IMR-90 (cell line): Measurements from ENCODE around the gene OXCT2. TPM values are rescaled to one million over a fixed set of nuclear protein-coding genes. Genes with fewer than 3 reads are reported as not detected.

Experiments
- ATAC-seq: fragments of 200-7000 bp; cut with Tn5 transposase; 2 replicates; pipeline ENCODE4 v1.9.1; 2020; ENCODE audit warnings: low read depth, mild to moderate bottlenecking, moderate library complexity
- BruUV-seq: library from RNA; stranded (reverse); fragments of 400-500 nt; replicated peaks from 2 replicates; lab custom pipeline; 2021; lab: Mats Ljungman, UMichigan
- CTCF ChIA-PET: fragments of 300-600 bp; formaldehyde crosslinking; extraction: SDS; loops from one replicate; lab custom pipeline; 2021; ENCODE audit warnings: antibody characterized with exemption; lab: Yijun Ruan, JAX
- POLR2A ChIA-PET: fragments of 300-600 bp; sonication (Branson Sonifier 250); formaldehyde crosslinking; loops from one replicate; lab custom pipeline; 2022; ENCODE audit warnings: antibody characterized with exemption; ENCODE audit not compliant: unreplicated experiment; lab: Charles Lee
- DNase-seq: peaks from one replicate; pipeline ENCODE4 v3.0.0; 2013
- H2AFZ ChIP-seq: replicated peaks from 2 replicates; pipeline ENCODE3; 2013; ENCODE audit warnings: low read length, mild to moderate bottlenecking; ENCODE audit not compliant: poor library complexity
- H2AK5ac ChIP-seq: 2 replicates; pipeline ENCODE4 v1.6.1; 2013; ENCODE audit warnings: low read depth, low read length, inconsistent platforms
- H2AK9ac ChIP-seq: replicated peaks from 2 replicates; pipeline ENCODE3; 2013; ENCODE audit warnings: mild to moderate bottlenecking, low read depth, low read length, moderate library complexity; ENCODE audit not compliant: poor library complexity
- H2BK120ac ChIP-seq: 2 replicates; pipeline ENCODE4 v1.6.1; 2013; ENCODE audit warnings: low read depth, low read length, inconsistent platforms
- H2BK15ac ChIP-seq: 3 replicates; pipeline ENCODE4 v1.6.1; 2013; ENCODE audit warnings: low read depth, low read length, inconsistent platforms
- H2BK20ac ChIP-seq: 2 replicates; pipeline ENCODE4 v1.6.1; 2013; ENCODE audit warnings: low read depth, mild to moderate bottlenecking, inconsistent platforms, low read length, moderate library complexity
- H2BK5ac ChIP-seq: 2 replicates; pipeline ENCODE4 v1.6.1; 2013; ENCODE audit warnings: mild to moderate bottlenecking, low read depth, low read length, inconsistent platforms; ENCODE audit not compliant: poor library complexity, severe bottlenecking
- H3K14ac ChIP-seq: replicated peaks from 2 replicates; pipeline ENCODE4 v1.6.1; 2013; ENCODE audit warnings: low read depth, low read length, inconsistent platforms
- H3K18ac ChIP-seq: 2 replicates; pipeline ENCODE4 v1.6.1; 2013; ENCODE audit warnings: low read depth, low read length, control low read depth
- H3K23ac ChIP-seq: 2 replicates; pipeline ENCODE4 v1.6.1; 2013; ENCODE audit warnings: low read depth, low read length, inconsistent platforms
- H3K27ac ChIP-seq: 2 replicates; pipeline ENCODE4 v1.5.1; 2013; ENCODE audit warnings: mild to moderate bottlenecking, control low read depth, low read length; ENCODE audit not compliant: insufficient read depth
- H3K27me3 ChIP-seq: 2 replicates; pipeline ENCODE4 v1.6.1; 2013; ENCODE audit warnings: low read length; ENCODE audit not compliant: control insufficient read depth, insufficient read depth
- H3K36me3 ChIP-seq: 2 replicates; pipeline ENCODE4 v1.6.1; 2013; ENCODE audit warnings: low read length, mixed read lengths; ENCODE audit not compliant: control insufficient read depth, insufficient read depth
- H3K4ac ChIP-seq: 2 replicates; pipeline ENCODE4 v1.6.1; 2013; ENCODE audit warnings: low read depth, low read length, inconsistent platforms
- H3K4me1 ChIP-seq: 2 replicates; pipeline ENCODE4 v1.6.1; 2013; ENCODE audit warnings: low read length, mixed read lengths; ENCODE audit not compliant: control insufficient read depth, insufficient read depth
- H3K4me2 ChIP-seq: 2 replicates; pipeline ENCODE4 v1.6.1; 2013; ENCODE audit warnings: low read depth, mild to moderate bottlenecking, control low read depth, low read length, moderate library complexity
- H3K4me3 ChIP-seq: 2 replicates; pipeline ENCODE4 v1.5.1; 2013; ENCODE audit warnings: low read depth, mild to moderate bottlenecking, control low read depth, low read length, moderate library complexity; ENCODE audit not compliant: insufficient read depth
- H3K56ac ChIP-seq: 2 replicates; pipeline ENCODE4 v1.6.1; 2013; ENCODE audit warnings: low read length, inconsistent platforms; ENCODE audit not compliant: insufficient read depth; ENCODE audit errors: extremely low read depth
- H3K79me1 ChIP-seq, 2 experiments: 2 replicates each; pipeline ENCODE4 v1.6.1; 2013; ENCODE audit warnings: low read length in 2 of 2, inconsistent platforms in 1 of 2, low read depth in 1 of 2
- H3K9ac ChIP-seq: 2 replicates; pipeline ENCODE4 v1.6.1; 2013; ENCODE audit warnings: low read depth, low read length, control low read depth
- H3K9me1 ChIP-seq: 2 replicates; pipeline ENCODE4 v1.6.1; 2013; ENCODE audit warnings: low read length, inconsistent platforms; ENCODE audit not compliant: insufficient read depth
- H3K9me3 ChIP-seq: 2 replicates; pipeline ENCODE4 v1.6.1; 2013; ENCODE audit warnings: low read length; ENCODE audit not compliant: control insufficient read depth, insufficient read depth
- H4K20me1 ChIP-seq: 2 replicates; pipeline ENCODE4 v1.6.1; 2013; ENCODE audit warnings: low read length, inconsistent platforms; ENCODE audit not compliant: insufficient read depth
- H4K5ac ChIP-seq: 2 replicates; pipeline ENCODE4 v1.6.1; 2013; ENCODE audit warnings: mild to moderate bottlenecking, low read depth, low read length, control low read depth
- H4K8ac ChIP-seq, 2 experiments: 2 replicates each; pipeline ENCODE4 v1.6.1; 2013; ENCODE audit warnings: low read depth in 2 of 2, low read length in 2 of 2, control low read depth in 1 of 2, inconsistent platforms in 1 of 2
- H4K91ac ChIP-seq: 2 replicates; pipeline ENCODE4 v1.6.1; 2013; ENCODE audit warnings: low read depth, low read length, inconsistent platforms; ENCODE audit not compliant: insufficient read depth
- CTCF ChIP-seq: conservative IDR thresholded peaks from 2 replicates; pipeline ENCODE4 v1.5.1; 2012; ENCODE audit warnings: mild to moderate bottlenecking, low read depth, low read length, improper control_type of control experiment
- ELK1 ChIP-seq: fragments of 150-350 bp; IDR thresholded peaks from 2 replicates; pipeline ENCODE4 v1.6.1; 2016; ENCODE audit warnings: low read depth, mild to moderate bottlenecking, low read length, moderate library complexity, borderline replicate concordance
- RAD21 ChIP-seq: IDR thresholded peaks from 2 replicates; pipeline ENCODE4 v1.6.1; 2012; ENCODE audit warnings: low read length, improper control_type of control experiment
- SMC3 ChIP-seq: fragments of 150-350 bp; IDR thresholded peaks from 2 replicates; pipeline ENCODE4 v1.6.1; 2016; ENCODE audit warnings: low read depth, mild to moderate bottlenecking, antibody characterized with exemption, low read length, moderate library complexity
- WGBS, 2 experiments: methylation state at CpG; one replicate each; pipeline versions ENCODE4 v1.1.5 to v1.1.7; 2013; ENCODE audit warnings: missing lambda C conversion rate in 2 of 2; ENCODE audit not compliant: insufficient read length in 1 of 2; ENCODE audit errors: extremely low coverage in 2 of 2; 5-methylcytosine and 5-hydroxymethylcytosine counted together
- dilution Hi-C: fragments of 300-500 bp; cut with HindIII; formaldehyde crosslinking; loops from one replicate; pipeline ENCODE4 v1.14.3; 2018; ENCODE audit warnings: low sequenced_read_pairs; ENCODE audit not compliant: unreplicated experiment
- in situ Hi-C: fragments of 300-500 bp; cut with MboI; formaldehyde crosslinking; loops from 3 replicates; pipeline ENCODE4 v1.14.3; 2019; ENCODE audit warnings: low sequenced_read_pairs, inconsistent platforms, mixed read lengths
- intact Hi-C: fragments of 100-400 bp; cut with micrococcal nuclease; formaldehyde crosslinking; loops from 2 replicates; pipeline ENCODE4 v1.10.0; 2022
- polyA plus RNA-seq, 3 experiments: library from polyadenylated mRNA; depleted of rRNA; stranded (reverse); fragments of >200 nt; gene quantifications; 2 replicates each; pipeline ENCODE4 v1.2.3, GENCODE V29; 2012; ENCODE audit warnings: low replicate concordance in 1 of 3
- total RNA-seq: library from RNA; depleted of rRNA; stranded (reverse); fragments of >200 nt; gene quantifications from 2 replicates; pipeline ENCODE4 v1.2.3, GENCODE V29; 2012

Gene OXCT2
- total and polyA plus RNA-seq, 2 of the 4 experiments (the other 2 are of a cell fraction) = 0.18 to 0.22 TPM

- peaks cover 40% of the 10 kb centered on the region for H3K27me3 ChIP-seq
- H3K4ac ChIP-seq = no peak overlapping the region
- ChIA-PET CTCF (interaction anchor here (0.6 to 1.3 kb wide), 5 partner anchors 11 to 336 kb away, joined by 3 to 7 read pairs (median 4); no protein-coding TSS in a partner anchor), POLR2A (no interaction called here)
- BruUV-seq = no TSS peak
- no peaks in the 10 kb centered on the region for H3K79me1 ChIP-seq
- H3K18ac ChIP-seq = no peak overlapping the region
- no peaks in the 10 kb centered on the region for H3K36me3 ChIP-seq
- in situ Hi-C loops = no loop called here
- H4K20me1 ChIP-seq = no peaks in the 10 kb centered on the region
- no peak overlapping the region for H4K8ac ChIP-seq
- H3K9ac ChIP-seq = no peak overlapping the region
- H2AK9ac ChIP-seq = no peak overlapping the region
- no peak overlapping the region for H2BK20ac ChIP-seq
- dilution Hi-C loops = no loop called here
- no peak overlapping the region for H3K4me2 ChIP-seq
- peak; percentile 83 for ATAC-seq
- intact Hi-C loops = loop anchor here (1.0 kb wide), 1 partner anchor 114 kb away; no protein-coding TSS in a partner anchor
- H3K9me3 ChIP-seq = no peaks in the 10 kb centered on the region
- no peak overlapping the region for H4K91ac ChIP-seq
- no peak overlapping the region for H3K14ac ChIP-seq
- H3K56ac ChIP-seq = no peak overlapping the region
- H3K9me1 ChIP-seq = no peaks in the 10 kb centered on the region
- no peak overlapping the region for H3K27ac ChIP-seq
- TF ChIP-seq CTCF (peak; percentile 82), SMC3 (peak; percentile 69; the same call in 1 of the 2 replicates), RAD21 (peak; percentile 80), ELK1 (no peak)
- no peak overlapping the region for H2BK120ac ChIP-seq
- H2BK5ac ChIP-seq = no peak overlapping the region
- H2BK15ac ChIP-seq = no peak overlapping the region
- no peak overlapping the region for H3K4me3 ChIP-seq
- no peak overlapping the region for H4K5ac ChIP-seq
- no peak overlapping the region for H2AFZ ChIP-seq
- no peak overlapping the region for H3K23ac ChIP-seq
- H3K4me1 ChIP-seq = no peaks in the 10 kb centered on the region
- H2AK5ac ChIP-seq = no peak overlapping the region
- WGBS, 2 experiments = no CpG with 5 or more reads among the region's 7 CpGs
- DNase-seq = peak; percentile 66
These were observed 50.8 kb downstream of the OXCT2 start for GRCh38 chr1:39720094-39720999.
